ENCODE data around the gene PIM1.
"Not testable (repeated sequence)": the region's sequence is repeated elsewhere in the genome, so short reads cannot be mapped to it uniquely, and the experiment has no call there.

DNA sequence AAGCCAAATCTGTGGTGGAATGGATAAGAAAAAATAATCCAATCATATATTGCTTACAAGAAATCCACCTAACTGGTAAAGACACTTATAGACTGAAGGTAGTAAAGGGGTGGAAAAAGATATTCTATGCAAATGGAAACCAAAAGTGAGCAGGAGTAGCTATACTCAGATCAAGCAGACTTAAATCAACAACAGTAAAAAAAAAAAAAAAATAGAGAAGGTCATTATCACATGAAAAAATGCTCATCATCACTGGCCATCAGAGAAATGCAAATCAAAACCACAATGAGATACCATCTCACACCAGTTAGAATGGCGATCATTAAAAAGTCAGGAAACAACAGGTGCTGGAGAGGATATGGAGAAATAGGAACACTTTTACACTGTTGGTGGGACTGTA lies 24.9 kb downstream of the PIM1 start:
- TF ChIP-seq POLR2AphosphoS5 (IDR thresholded peaks at IDR 0.05; ENCODE audit: low read depth, low read length); GATA2 (CRISPR knock-in tag; IDR thresholded peaks at IDR 0.05); GABPA (IDR thresholded peaks at IDR 0.05; ENCODE audit: low read depth); TCF12 (IDR thresholded peaks at IDR 0.05); CHD2 (IDR thresholded peaks at IDR 0.05; ENCODE audit: low read length, partially characterized antibody); IRF3 (IDR thresholded peaks at IDR 0.05; ENCODE audit: low read depth, low read length); FOSL2 (IDR thresholded peaks at IDR 0.05; ENCODE audit: borderline replicate concordance, low read depth); RFX5 (IDR thresholded peaks at IDR 0.05; ENCODE audit: low read length): not testable (repeated sequence)
- TF ChIP-seq, protein P1, sequence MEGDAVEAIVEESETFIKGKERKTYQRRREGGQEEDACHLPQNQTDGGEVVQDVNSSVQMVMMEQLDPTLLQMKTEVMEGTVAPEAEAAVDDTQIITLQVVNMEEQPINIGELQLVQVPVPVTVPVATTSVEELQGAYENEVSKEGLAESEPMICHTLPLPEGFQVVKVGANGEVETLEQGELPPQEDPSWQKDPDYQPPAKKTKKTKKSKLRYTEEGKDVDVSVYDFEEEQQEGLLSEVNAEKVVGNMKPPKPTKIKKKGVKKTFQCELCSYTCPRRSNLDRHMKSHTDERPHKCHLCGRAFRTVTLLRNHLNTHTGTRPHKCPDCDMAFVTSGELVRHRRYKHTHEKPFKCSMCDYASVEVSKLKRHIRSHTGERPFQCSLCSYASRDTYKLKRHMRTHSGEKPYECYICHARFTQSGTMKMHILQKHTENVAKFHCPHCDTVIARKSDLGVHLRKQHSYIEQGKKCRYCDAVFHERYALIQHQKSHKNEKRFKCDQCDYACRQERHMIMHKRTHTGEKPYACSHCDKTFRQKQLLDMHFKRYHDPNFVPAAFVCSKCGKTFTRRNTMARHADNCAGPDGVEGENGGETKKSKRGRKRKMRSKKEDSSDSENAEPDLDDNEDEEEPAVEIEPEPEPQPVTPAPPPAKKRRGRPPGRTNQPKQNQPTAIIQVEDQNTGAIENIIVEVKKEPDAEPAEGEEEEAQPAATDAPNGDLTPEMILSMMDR (IDR thresholded peaks at IDR 0.05): not testable (repeated sequence)
